Activated naive CD4-positive, alpha-beta T cell treated with anti-CD3 and anti-CD28 coated beads, Interleukin-2, amount 10 ng/mL, durations not matched to agents 7 days and 5 days (primary cell): Measurements from ENCODE around the gene ACTR1A.
"Not testable (repeated sequence)": the region's sequence is repeated elsewhere in the genome, so short reads cannot be mapped to it uniquely, and the experiment has no call there.

Experiments
- CTCF ChIA-PET: fragments of 350-600 bp; sonication (Branson Sonifier 250); formaldehyde crosslinking; loops from one replicate; lab custom pipeline; 2021; ENCODE audit warnings: antibody characterized with exemption; lab: Charles Lee
- DNase-seq: peaks from one replicate; pipeline ENCODE4 v3.0.0-alpha.2; 2020
- H3K27ac Mint-ChIP-seq: one replicate; pipeline ENCODE4 v1.8.0; 2021; ENCODE audit warnings: mild to moderate bottlenecking, moderate library complexity, mixed read lengths
- H3K27me3 Mint-ChIP-seq: one replicate; pipeline ENCODE4 v1.8.0; 2021; ENCODE audit warnings: mild to moderate bottlenecking, mixed read lengths
- H3K36me3 Mint-ChIP-seq: one replicate; pipeline ENCODE4 v1.8.0; 2021; ENCODE audit warnings: mixed read lengths
- H3K4me1 Mint-ChIP-seq: one replicate; pipeline ENCODE4 v1.8.0; 2021; ENCODE audit warnings: mixed read lengths
- H3K4me3 Mint-ChIP-seq: one replicate; pipeline ENCODE4 v1.8.0; 2021; ENCODE audit warnings: mild to moderate bottlenecking, moderate library complexity, mixed read lengths
- H3K9me3 Mint-ChIP-seq: one replicate; pipeline ENCODE4 v1.8.0; 2021; ENCODE audit warnings: mixed read lengths

The ACTR1A gene

DNA sequence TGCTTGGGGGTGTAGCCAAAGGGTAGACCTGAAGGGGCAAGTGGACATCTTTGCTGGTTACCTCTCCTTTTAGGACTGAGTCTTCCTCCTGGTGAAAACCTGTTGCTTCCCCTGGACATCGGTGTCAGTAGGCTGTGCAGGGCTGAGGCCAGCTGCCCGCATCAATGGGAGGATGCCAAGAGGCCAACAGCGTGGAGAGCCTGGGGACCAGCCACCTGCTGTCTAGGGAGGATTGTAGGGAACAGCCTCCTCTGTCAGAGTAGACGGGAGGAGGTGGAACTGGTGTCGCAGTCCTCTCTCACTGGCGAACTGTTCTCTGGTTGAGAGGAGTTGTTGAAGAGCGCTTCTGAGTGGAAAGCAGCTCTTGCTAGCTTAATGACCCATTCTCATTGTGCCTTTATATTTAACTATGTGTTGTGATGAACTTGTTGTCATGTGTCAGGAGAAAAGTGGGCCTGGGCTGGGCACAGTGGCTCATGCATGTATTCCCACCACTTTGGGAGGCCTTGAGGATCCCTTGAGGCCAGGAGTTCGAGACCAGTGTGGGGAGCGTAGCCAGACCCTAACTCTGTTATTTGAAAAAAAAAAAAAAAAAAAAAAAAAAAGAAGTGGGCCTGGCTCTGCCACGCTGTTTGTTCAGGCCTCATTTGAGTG lies 3.1 kb upstream of the ACTR1A start:
- Mint-ChIP-seq H3K4me3 (no peak overlapping the region), H3K4me1 (peaks cover 21% of the 10 kb centered on the region), H3K27ac (no peak overlapping the region), H3K9me3 (no peaks in the 10 kb centered on the region), H3K36me3 (peaks cover 22% of the 10 kb centered on the region), H3K27me3 (no peaks in the 10 kb centered on the region)
- CTCF ChIA-PET, result interaction anchor here (1.0 to 5.3 kb wide), 4 partner anchors 26 to 83 kb away, joined by 3 to 84 read pairs (median 6); no protein-coding TSS in a partner anchor
- DNase-seq, result no peak

DNA sequence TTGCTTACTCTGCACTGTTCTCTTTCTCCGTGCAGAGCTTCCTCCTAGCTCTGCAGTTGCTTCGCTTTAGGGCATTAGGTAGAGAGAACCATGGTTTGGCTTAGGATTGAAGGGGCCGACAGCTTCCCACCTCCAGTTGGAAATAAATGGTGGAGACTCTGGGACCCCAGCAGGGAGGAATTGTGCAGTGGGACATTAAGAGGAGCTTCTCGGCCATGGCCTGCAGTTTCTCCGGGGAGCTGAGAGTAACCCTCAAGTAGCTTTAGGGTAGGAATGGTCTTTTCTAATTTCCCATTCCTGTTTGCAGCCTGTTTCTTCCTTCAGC lies 2.4 kb upstream of the ACTR1A start:
- H3K36me3 Mint-ChIP-seq, result peaks cover 22% of the 10 kb centered on the region
- CTCF ChIA-PET, result interaction anchor here (1.0 to 5.3 kb wide), 10 partner anchors 13 to 169 kb away, joined by 3 to 84 read pairs (median 4); no protein-coding TSS in a partner anchor
- H3K27ac Mint-ChIP-seq, result peak overlapping the region; percentile 87
- H3K4me3 Mint-ChIP-seq, result no peak overlapping the region
- peaks cover 22% of the 10 kb centered on the region for H3K4me1 Mint-ChIP-seq
- no peaks in the 10 kb centered on the region for H3K9me3 Mint-ChIP-seq
- no peak for DNase-seq
- no peaks in the 10 kb centered on the region for H3K27me3 Mint-ChIP-seq

DNA sequence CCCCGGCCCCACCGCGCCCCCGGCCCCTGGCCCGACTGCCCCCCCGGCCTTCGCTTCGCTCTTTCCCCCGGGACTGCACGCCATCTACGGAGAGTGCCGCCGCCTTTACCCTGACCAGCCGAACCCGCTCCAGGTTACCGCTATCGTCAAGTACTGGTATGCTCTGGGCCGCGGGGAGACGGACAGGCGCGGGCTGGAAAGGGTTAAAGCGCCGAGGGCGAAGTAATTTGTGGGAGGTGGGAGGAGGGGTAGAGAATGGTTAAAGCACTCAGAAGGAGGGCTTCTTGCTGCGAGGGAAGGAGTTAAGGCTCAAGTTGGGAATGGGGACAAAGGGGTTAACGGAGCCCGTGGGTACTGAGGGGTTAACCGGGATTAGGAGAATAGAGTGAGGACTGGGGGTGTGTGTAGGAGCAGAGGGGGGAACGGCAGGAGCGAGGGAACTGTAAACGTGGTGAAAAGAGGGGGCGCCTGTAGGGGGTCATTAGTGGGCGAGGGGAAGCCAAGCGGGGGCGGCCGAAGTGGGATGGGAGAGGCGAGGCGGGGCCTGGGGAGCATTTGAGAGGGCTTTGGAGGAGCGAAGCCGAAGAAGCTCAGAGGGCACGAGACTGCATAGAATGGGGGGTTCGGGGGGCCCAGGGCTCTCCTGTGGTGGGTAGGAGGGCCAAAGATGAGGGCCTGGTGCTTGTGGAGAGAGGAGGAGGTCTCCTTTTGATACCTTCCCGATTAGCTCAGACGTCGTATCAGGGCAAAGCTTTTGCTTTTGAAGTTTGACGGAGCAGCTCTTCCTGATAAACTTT lies 1.9 kb upstream of the ACTR1A start:
- CTCF ChIA-PET, result interaction anchor here (0.7 to 5.3 kb wide), 15 partner anchors 13 to 209 kb away, joined by 3 to 84 read pairs (median 3); partner anchors contain the start of genes ARL3 and SFXN2
- peak; percentile 53 for DNase-seq
- Mint-ChIP-seq H3K4me1 (peaks cover 23% of the 10 kb centered on the region), H3K27me3 (no peaks in the 10 kb centered on the region), H3K36me3 (peaks cover 19% of the 10 kb centered on the region), H3K4me3 (no peak overlapping the region), H3K9me3 (no peaks in the 10 kb centered on the region), H3K27ac (peak overlapping the region; percentile 87)

DNA sequence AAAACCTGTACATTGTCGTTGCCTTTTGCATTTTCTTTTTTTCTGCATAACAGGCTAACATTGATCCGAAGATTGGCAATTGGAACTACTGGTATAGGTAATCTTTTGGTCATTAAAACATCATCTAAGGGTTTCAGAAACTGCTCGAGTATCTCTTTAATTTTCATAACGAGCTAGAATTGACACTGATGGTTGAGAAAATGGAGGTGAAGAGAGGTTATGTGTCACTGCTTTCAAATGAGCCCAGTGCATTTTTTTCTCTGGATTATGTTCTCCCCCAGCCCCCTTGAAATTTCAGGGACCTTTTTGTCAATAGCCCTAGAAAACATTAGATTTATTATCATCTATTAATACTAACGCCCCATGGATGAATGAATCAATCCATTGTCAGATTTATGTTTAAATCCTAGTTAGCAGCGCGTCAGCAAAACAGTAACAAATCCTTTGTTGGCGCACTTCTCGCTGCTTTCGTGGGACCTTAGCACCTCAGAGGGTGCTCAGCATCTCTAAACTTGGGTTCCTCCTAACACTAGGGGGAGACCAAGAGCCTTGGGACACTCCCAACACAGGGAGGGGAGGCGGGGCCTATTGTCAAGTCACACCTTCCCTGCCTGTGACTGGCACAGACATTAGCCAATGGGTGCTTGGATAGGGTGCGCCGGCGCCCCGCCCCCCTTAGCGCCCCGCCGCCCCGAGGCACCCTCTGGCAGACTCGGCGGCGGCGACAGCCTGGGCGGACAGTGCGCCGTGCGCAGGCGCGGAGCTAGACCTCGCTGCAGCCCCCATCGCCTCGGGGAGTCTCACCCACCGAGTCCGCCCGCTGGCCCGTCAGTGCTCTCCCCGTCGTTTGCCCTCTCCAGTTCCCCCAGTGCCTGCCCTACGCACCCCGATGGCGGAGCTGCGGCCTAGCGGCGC lies 1.0 kb upstream of the ACTR1A start, which contains the start of gene SUFU:
Gene SUFU (plus strand): TSS at position 709 of the 915 bp plus-strand sequence. CDS start 181 bp downstream, at position 890.
- no peaks in the 10 kb centered on the region for H3K9me3 Mint-ChIP-seq
- peak within 1 kb of the TSS; percentile 87 for H3K27ac Mint-ChIP-seq
- CTCF ChIA-PET, result interaction anchor here (0.7 to 5.3 kb wide), 20 partner anchors 12 to 273 kb away, joined by 3 to 84 read pairs (median 3); partner anchors contain the start of genes ARL3 and SFXN2
- peaks cover 18% of the 10 kb centered on the region for H3K36me3 Mint-ChIP-seq
- no peaks in the 10 kb centered on the region for H3K27me3 Mint-ChIP-seq
- peak; percentile 98 for DNase-seq
- peaks cover 28% of the 10 kb centered on the region for H3K4me1 Mint-ChIP-seq
- H3K4me3 Mint-ChIP-seq, result no peak within 1 kb of the TSS

DNA sequence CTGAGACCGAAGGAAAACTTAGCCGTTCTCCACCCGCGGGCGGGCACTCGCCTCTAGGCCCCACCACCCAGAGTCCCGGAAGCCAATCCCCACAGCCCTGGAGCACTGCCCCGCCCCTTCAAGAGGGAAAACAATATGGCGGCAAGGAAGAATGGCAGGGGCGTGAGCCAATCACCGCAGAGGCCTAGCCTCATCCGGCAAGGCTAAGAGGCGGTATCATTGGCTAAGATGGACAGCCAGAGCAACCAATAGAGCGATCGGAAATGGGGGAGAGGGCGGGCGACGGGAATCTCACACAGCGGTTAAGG lies 529 bp downstream of the ACTR1A start:
- Mint-ChIP-seq H3K27ac (no peak overlapping the region), H3K36me3 (peaks cover 16% of the 10 kb centered on the region), H3K27me3 (no peaks in the 10 kb centered on the region), H3K4me1 (peaks cover 31% of the 10 kb centered on the region), H3K9me3 (no peaks in the 10 kb centered on the region), H3K4me3 (no peak overlapping the region)
- peak; percentile 99 for DNase-seq
- CTCF ChIA-PET, result interaction anchor here (1.0 to 5.3 kb wide), 7 partner anchors 10 to 270 kb away, joined by 3 to 84 read pairs (median 5); partner anchors contain the start of genes ARL3 and SFXN2

DNA sequence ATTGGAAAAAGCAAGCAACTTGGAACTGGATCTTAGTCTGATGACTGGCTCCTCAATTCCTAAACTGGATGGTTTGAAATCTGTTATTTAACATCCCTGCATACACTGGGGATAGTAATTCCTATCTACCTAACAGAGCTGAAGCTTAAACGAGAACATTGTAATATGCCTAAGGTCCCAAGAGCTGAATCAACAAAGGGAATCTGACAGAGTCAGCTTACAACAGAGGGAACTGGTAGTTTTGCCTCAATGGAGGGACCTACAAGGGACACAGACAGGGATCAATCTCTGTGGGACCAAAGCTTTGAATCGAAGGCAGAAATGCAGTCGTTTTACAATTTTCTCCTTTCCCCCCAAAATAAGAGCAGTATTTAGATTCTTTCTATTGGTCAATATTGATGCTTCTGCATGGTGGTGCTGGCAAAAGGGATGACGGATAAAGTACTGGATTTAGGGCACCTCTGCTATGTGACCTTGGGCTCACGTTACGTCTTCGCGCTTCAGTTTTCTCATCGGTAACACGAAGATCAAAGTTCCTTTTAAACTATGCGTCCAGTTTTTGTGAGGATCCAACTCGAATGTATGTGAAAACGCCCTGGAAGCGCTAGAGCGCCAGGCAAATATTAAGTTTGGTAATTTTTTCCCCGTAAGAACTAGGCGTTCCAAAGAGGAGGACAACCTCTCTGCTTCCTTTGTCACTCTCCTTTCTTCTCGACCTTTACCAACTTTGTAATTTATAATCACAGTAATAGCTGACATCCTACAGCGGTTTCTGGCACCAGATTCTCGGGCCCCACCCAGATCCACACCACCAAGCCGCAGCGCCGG lies 1.1 kb downstream of the ACTR1A start:
- DNase-seq, result no peak
- Mint-ChIP-seq H3K4me3 (no peak overlapping the region), H3K27me3 (no peaks in the 10 kb centered on the region), H3K4me1 (peaks cover 31% of the 10 kb centered on the region), H3K9me3 (no peaks in the 10 kb centered on the region), H3K27ac (no peak overlapping the region), H3K36me3 (peaks cover 16% of the 10 kb centered on the region)
- CTCF ChIA-PET, result interaction anchor here (0.6 to 5.3 kb wide), 5 partner anchors 10 to 272 kb away, joined by 3 to 84 read pairs (median 5); no protein-coding TSS in a partner anchor

DNA sequence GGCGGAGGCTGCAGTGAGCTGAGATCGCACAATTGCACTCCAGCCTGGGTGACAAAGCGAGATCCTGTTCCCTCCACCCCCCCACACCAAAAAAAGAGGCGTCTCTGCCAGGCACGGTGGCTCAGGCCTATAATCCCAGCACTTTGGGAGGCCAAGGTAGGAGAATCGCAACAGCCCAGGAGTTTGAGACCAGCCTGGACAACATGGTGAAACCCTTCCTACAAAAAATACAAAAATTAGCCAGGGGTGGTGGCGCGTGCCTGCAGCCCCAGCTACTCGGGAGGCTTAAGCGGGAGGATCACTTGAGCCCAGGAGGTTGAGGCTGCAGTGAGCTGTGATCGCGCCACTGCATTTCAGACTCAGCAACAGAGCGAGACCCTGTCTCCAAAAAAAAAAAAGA lies 1.8 kb downstream of the ACTR1A start:
- peaks cover 28% of the 10 kb centered on the region for H3K4me1 Mint-ChIP-seq
- CTCF ChIA-PET, result interaction anchor here (0.6 to 5.3 kb wide), 4 partner anchors 82 to 271 kb away, joined by 3 to 84 read pairs (median 4); no protein-coding TSS in a partner anchor
- peaks cover 15% of the 10 kb centered on the region for H3K36me3 Mint-ChIP-seq
- not testable (repeated sequence) for H3K9me3 Mint-ChIP-seq, H3K27ac Mint-ChIP-seq, DNase-seq, H3K27me3 Mint-ChIP-seq, H3K4me3 Mint-ChIP-seq

DNA sequence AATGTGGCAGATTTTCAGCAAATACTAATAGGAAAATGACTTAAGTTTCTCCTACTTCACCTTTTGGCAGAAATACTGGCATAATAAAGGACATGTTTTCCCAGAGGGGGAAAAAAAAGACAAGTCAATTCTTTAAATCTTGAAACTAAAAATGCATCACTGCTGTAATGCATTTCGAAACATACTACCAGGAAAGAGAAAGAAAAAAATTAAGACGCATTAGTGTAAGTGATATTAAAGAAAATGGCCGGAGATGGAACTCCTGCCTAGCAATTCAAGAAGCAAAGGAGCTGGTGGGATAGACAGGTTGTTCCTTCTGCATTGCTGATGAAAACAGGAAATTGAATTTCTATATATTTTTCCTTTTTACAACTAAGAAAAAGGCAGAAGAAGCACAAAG lies 3.2 kb downstream of the ACTR1A start:
- Mint-ChIP-seq H3K36me3 (peaks cover 9% of the 10 kb centered on the region), H3K27me3 (no peaks in the 10 kb centered on the region), H3K4me1 (peaks cover 16% of the 10 kb centered on the region), H3K4me3 (peak overlapping the region; percentile 18), H3K9me3 (no peaks in the 10 kb centered on the region), H3K27ac (no peak overlapping the region)
- DNase-seq, result no peak
- CTCF ChIA-PET, result interaction anchor here (0.6 kb wide), 1 partner anchor 115 kb away, joined by 3 read pairs; no protein-coding TSS in a partner anchor

DNA sequence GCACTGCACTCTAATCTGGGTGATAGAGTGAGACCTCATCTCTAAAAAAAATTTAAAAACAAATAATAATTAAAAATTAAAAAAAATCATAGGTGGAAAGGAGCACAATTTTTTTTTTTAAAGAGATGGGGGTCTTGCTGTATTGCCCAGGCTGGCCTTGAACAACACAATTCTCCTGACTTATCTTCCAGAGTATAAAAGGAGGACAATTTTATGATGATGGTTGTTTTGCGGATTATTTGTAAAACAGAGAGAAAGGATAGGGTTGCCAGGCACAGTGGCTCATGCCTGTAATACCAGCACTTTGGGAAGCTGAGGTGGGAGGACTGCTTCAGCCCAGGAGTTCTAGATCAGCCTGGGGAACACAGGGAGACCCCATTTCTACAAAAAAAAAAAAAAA lies 5.0 kb downstream of the ACTR1A start:
- Mint-ChIP-seq H3K9me3 (no peaks in the 10 kb centered on the region), H3K4me3 (no peak overlapping the region), H3K27me3 (no peaks in the 10 kb centered on the region), H3K4me1 (peaks cover 25% of the 10 kb centered on the region), H3K36me3 (peaks cover 8% of the 10 kb centered on the region), H3K27ac (no peak overlapping the region)
- no peak for DNase-seq
- CTCF ChIA-PET, result interaction anchor here (0.8 to 1.8 kb wide), 2 partner anchors 86 to 178 kb away, joined by 4 read pairs; no protein-coding TSS in a partner anchor

DNA sequence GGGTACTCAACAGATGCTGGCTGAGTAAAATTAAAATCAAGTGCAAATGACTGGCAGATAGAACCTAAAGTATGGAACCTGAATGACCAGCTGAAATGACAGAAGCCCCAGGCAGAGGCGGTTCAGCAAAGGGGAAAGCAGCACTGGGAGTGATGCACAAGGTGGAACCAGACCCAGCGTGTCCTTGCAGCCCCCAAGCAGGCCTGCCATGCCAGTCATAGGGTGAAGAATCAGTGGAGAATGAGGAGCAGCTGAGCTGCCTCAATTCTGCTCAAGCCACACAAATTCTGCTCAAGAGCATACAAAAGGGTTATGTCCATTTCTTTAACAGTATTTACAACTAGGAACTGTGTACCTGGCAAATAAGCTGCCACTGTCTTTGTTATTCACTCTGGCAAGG lies 8.7 kb downstream of the ACTR1A start:
- Mint-ChIP-seq H3K27ac (no peak overlapping the region), H3K36me3 (peaks cover 12% of the 10 kb centered on the region), H3K9me3 (no peaks in the 10 kb centered on the region), H3K4me1 (peaks cover 19% of the 10 kb centered on the region), H3K4me3 (no peak overlapping the region), H3K27me3 (no peaks in the 10 kb centered on the region)
- no peak for DNase-seq
- CTCF ChIA-PET, result interaction anchor here (1.4 to 1.5 kb wide), 2 partner anchors 71 to 90 kb away, joined by 3 to 5 read pairs; no protein-coding TSS in a partner anchor

DNA sequence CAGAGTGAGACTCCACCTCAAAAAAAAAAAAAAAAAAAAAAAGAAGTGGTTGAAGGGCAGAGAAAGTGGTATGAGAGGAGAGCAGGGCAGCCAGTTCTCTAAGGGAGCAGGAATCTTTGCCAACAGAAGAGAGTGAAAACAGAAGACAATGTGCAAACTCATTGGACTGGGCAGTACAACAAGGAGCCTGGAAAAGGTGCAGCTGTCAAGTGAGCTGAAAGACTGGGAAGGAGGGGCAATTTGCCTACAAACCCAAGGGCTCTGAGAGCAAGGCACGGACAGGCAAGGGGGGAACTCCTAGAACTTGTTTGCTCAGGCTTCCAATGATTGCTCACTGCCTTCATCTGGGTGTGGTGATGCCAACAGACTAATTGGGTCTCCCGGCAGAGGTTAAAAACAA lies 9.5 kb downstream of the ACTR1A start:
- Mint-ChIP-seq H3K27ac (no peak overlapping the region), H3K27me3 (no peaks in the 10 kb centered on the region)
- no peak for DNase-seq

DNA sequence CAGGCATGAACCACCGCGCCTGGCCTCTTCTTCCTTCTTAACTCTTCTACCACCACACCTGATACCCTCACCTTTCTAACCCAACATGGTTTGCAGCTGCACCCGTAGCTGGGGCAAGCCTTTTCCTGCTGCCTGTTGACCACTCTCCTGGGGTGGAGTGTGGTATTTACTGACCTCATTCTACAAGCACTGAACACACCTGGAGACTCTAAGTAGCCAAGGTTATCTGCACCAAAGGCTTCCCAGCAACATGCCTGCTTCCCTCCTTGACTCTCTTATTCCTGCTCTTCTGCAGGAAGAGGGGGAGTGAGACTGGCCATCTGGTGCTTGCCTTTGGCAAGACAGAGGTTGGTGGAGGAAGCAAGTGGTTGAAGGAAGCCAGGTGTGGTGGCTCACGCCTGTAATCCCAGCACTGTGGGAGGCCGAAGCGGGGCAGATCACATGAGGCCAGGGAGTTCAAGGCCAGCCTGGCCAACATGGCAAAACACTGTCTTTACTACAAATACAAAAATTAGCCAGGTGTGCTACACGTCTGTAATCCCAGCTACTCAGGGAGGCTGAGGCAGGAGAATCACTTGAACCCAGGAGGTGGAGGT lies 10.1 kb downstream of the ACTR1A start:
- no peak overlapping the region for H3K4me3 Mint-ChIP-seq
- no peaks in the 10 kb centered on the region for H3K9me3 Mint-ChIP-seq
- DNase-seq, result no peak
- H3K4me1 Mint-ChIP-seq, result peaks cover 12% of the 10 kb centered on the region
- no peak overlapping the region for H3K27ac Mint-ChIP-seq
- peaks cover 19% of the 10 kb centered on the region for H3K36me3 Mint-ChIP-seq
- CTCF ChIA-PET, result interaction anchor here (0.7 kb wide), 1 partner anchor 14 kb away, joined by 3 read pairs; no protein-coding TSS in a partner anchor
- H3K27me3 Mint-ChIP-seq, result no peaks in the 10 kb centered on the region

More for the DNA sequence above, 9.5 kb downstream of the ACTR1A start:
- H3K36me3 Mint-ChIP-seq, result peaks cover 16% of the 10 kb centered on the region
- no peaks in the 10 kb centered on the region for H3K9me3 Mint-ChIP-seq
- H3K4me1 Mint-ChIP-seq, result peaks cover 14% of the 10 kb centered on the region
- CTCF ChIA-PET, result interaction anchor here (0.7 to 1.5 kb wide), 2 partner anchors 14 to 91 kb away, joined by 3 to 5 read pairs; no protein-coding TSS in a partner anchor
- no peak overlapping the region for H3K4me3 Mint-ChIP-seq
